ENCODE measurements around the gene IGLL5. TPM values are rescaled to one million over a fixed set of nuclear protein-coding genes. Genes with fewer than 3 reads are reported as not detected.
A peak's percentile ranks its signal among the peaks of the same experiment; 100 is the strongest.

The IGLL5 gene
- total RNA-seq, 1 donor from 2014 or later: not detected

DNA sequence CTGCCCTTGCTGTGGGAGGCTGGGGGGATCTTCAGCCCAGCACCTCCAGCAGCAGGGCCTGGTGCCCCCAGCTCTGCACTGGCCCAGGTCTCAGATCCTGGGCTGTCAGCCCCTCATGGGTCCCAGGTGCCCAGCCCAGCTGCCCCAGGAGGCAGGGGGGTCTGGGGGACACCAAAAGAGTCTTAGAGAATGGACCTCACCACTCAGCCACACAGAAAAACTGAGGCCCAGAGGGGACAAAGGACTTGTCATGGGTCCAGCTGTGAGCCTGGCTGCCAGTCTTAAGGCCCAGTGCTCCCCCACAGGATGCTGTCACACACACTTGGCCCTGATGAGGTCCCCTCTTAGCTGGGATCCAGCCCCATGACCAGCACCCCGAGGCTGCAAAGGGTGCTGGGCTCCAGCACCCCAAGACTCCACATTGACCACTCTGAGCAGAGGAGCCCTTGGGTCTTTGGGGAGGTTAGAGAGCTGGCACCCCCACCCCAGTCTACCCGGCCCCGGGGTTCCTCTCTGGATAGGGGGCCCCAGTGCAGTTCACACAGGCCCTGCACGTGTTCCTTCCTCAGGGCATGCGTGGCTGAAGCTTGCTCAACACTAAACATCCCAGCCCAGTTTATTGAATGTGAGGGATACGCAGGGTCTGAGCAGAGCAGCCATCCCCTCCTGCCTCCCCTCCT, 54.4 kb downstream of the IGLL5 start:
- intact Hi-C loops (cut with DNase I): no loop called here
- DNase-seq (ENCODE audit: missing footprints) (no peak), ATAC-seq (no peak)

DNA sequence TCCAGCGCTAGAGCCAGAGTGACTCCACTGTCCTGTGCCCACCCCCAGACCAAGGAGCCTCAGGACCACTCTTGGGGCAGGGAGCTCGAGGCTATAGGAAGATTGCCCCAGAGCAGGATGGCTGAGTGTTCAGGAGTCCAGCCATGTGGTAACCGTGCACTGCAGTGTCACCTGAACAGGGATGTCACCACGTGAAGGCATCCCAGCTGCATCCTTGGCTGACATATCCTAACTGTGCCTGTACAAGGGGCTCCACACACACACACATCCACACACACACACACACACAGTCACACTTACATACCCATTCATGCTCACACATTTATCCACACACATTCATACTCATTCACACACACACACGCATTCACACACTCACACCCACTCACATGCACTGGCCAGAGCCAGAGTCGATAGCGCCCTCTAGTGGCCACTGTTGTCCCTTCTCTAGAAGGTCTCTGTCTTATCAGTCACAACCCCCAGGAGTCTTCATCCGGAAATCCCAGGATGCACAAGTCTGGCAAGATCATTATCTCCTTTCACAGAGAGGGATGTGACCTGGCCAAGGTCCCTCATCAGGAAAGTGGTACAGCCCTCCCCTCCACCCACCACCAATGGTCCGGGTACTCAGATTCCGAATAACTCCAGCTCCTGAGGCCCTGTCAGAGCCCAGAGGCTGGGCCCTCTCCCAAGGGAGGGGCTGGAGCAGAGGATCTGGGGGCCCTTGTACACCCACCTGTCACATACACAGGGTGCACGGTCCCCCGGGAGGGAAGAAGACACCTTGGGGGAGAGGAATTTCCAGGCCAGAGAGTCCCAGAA, 55.1 kb downstream of the IGLL5 start:
- intact Hi-C loops (cut with DNase I): no loop called here
- ATAC-seq (peak; percentile 57), DNase-seq (ENCODE audit: missing footprints) (no peak)

DNA sequence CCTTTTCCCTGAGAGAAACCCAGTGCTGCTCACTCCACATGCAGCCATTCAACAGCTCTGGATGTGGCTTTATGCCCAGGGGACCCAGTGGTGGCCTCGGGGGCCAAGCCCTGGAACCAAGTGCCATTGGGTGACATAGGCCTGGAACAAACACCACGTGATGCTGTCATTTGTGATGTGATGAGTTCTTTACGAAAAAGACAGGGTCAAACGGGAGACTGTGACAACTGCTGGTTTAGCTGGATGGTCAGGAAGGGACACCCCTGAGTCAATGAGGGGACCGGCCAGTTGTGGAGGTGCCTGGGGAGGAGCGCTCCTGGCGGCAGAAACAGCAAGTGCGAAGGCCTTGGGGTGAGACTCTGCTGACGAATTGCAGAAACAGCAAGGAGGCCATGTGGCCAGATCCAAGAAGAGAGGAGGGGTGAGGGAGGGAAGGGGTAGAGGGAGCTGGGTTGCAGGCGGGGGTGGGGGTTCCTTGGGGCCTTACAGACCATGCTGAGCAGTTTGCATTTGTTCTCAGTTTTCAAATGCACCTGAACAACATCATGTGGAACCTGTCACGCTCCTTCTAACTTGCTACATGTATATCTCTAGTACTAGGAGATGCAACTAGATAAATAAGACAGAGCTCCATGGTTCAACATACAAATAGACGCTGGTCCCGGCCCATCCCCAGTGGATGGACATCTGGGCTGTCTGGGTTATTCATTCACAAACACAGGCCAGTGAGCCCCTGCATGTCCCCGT, 56.1 kb downstream of the IGLL5 start:
- no peak for DNase-seq (ENCODE audit: missing footprints)
- intact Hi-C loops (cut with DNase I): no loop called here
- no peak for ATAC-seq

DNA sequence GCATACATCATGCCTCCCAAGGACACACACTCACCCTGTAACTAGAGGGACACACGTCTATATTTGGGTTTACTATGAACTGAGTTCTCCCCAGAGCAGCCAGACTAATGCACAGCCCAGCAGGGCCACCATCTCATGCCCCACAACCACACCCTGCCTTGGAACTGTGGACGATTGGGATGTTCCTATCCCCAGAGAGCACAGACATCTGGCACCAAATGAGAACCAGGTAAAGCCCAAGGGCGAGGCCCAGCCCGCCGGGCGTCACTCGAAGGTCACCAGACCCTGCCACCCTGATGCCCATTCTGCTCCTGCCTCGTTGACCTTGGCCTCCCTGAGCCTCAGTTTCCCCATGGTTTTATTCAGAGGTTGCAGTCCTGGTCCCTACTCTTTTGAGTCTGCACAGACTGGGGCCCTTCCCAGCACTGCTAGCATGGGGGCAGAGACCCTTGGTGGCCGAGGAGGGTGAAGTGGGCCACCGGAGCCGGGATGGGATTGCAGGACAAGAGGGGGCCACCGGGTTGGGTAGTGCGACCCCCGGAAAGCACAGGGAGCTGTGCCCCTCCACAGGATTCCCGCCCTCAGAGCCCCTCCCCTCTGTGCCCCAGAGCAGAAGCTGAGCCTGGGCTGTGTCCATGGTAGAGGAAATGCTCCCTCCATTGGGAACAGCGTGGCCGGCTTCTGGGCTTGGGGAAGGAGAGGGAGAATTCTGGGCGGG, 56.8 kb downstream of the IGLL5 start:
- ATAC-seq: no peak
- no peak for DNase-seq (ENCODE audit: missing footprints)
- intact Hi-C loops (cut with DNase I): no loop called here

DNA sequence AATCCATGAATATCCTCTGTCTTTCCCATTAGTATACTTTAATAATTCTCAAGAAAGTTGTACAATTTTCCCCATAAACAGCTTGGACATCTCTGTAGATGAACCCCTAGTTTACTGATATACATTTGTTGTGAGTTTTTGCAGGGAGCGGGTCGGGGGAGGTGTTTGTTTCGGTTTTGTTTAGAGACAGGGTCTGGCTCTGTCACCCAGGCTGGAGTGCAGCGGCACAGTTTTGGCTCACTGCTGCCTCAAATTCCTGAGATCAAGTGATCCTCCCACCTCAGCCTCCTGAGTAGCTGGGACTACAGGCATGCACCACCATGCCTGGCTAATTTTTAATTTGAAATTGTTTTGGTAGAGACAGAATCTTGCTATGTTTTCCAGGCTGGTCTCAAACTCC, 57.6 kb downstream of the IGLL5 start:
- no peak for DNase-seq (ENCODE audit: missing footprints)
- ATAC-seq: no peak
- intact Hi-C loops (cut with DNase I): no loop called here

Small RNA genes lying within 50 kb of the gene (microRNA-seq; reads per million reads assigned to microRNA genes)
- gene MIR5571: not detected

Other genes with a start within 250 kb of the IGLL5 start
- not detected for gene GGTLC2, start 243.2 kb upstream of the IGLL5 start, total RNA-seq
- gene GNAZ, start 182.7 kb downstream of the IGLL5 start, total RNA-seq: 3.1 TPM

All from Right ventricle myocardium inferior (tissue), 1 donor.